ENCODE measurements around the gene CYTH1. TPM values are rescaled to one million over a fixed set of nuclear protein-coding genes. Genes with fewer than 3 reads are reported as not detected.

The CYTH1 gene
- polyA plus RNA-seq, 1 experiment, result 13.7 TPM

- no peak for DNase-seq (ENCODE audit: low read depth, low spot score)
- Histone ChIP-seq H3K27ac (ENCODE audit: low read depth, low read length) (no peak overlapping the region), H3K4me3 (ENCODE audit: low read depth, low read length) (no peak overlapping the region), H3K27me3 (ENCODE audit: control insufficient read depth, insufficient read depth, low read length) (no peaks in the 10 kb centered on the region), H3K9me3 (ENCODE audit: control insufficient read depth, insufficient read depth, low read length) (no peaks in the 10 kb centered on the region; the same call in 1 of the 2 replicates)
- ChIA-PET POLR2A (no interaction called here), CTCF (no interaction called here)
- TF ChIP-seq, protein P1, sequence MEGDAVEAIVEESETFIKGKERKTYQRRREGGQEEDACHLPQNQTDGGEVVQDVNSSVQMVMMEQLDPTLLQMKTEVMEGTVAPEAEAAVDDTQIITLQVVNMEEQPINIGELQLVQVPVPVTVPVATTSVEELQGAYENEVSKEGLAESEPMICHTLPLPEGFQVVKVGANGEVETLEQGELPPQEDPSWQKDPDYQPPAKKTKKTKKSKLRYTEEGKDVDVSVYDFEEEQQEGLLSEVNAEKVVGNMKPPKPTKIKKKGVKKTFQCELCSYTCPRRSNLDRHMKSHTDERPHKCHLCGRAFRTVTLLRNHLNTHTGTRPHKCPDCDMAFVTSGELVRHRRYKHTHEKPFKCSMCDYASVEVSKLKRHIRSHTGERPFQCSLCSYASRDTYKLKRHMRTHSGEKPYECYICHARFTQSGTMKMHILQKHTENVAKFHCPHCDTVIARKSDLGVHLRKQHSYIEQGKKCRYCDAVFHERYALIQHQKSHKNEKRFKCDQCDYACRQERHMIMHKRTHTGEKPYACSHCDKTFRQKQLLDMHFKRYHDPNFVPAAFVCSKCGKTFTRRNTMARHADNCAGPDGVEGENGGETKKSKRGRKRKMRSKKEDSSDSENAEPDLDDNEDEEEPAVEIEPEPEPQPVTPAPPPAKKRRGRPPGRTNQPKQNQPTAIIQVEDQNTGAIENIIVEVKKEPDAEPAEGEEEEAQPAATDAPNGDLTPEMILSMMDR (IDR thresholded peaks at IDR 0.05; ENCODE audit: low read depth, low read length), result no peak
These were observed 116.6 kb downstream of the CYTH1 start for GRCh38 chr17:78665387-78665951.

GRCh38 chr17:78664476-78665386 lies 117.3 kb downstream of the CYTH1 start:
- Histone ChIP-seq H3K27me3 (ENCODE audit: control insufficient read depth, insufficient read depth, low read length) (no peaks in the 10 kb centered on the region), H3K27ac (ENCODE audit: low read depth, low read length) (no peak overlapping the region), H3K9me3 (ENCODE audit: control insufficient read depth, insufficient read depth, low read length) (no peaks in the 10 kb centered on the region; the same call in 1 of the 2 replicates), H3K4me3 (ENCODE audit: low read depth, low read length) (no peak overlapping the region)
- ChIA-PET POLR2A (no interaction called here), CTCF (no interaction called here)
- no peak for DNase-seq (ENCODE audit: low read depth, low spot score)
- TF ChIP-seq, protein P1 (IDR thresholded peaks at IDR 0.05; ENCODE audit: low read depth, low read length), result no peak

GRCh38 chr17:78661093-78661770 lies 120.8 kb downstream of the CYTH1 start:
- TF ChIP-seq, protein P1 (IDR thresholded peaks at IDR 0.05; ENCODE audit: low read depth, low read length), result no peak
- no peaks in the 10 kb centered on the region; the same call in 1 of the 2 replicates for H3K9me3 ChIP-seq (ENCODE audit: control insufficient read depth, insufficient read depth, low read length)
- no peak overlapping the region for H3K27ac ChIP-seq (ENCODE audit: low read depth, low read length)
- no peak for DNase-seq (ENCODE audit: low read depth, low spot score)
- ChIA-PET POLR2A (no interaction called here), CTCF (no interaction called here)
- H3K4me3 ChIP-seq (ENCODE audit: low read depth, low read length), result no peak overlapping the region
- no peaks in the 10 kb centered on the region for H3K27me3 ChIP-seq (ENCODE audit: control insufficient read depth, insufficient read depth, low read length)

- ChIA-PET POLR2A (no interaction called here), CTCF (no interaction called here)
- Histone ChIP-seq H3K27ac (ENCODE audit: low read depth, low read length) (no peak overlapping the region), H3K27me3 (ENCODE audit: control insufficient read depth, insufficient read depth, low read length) (peaks cover under 1% of the 10 kb centered on the region), H3K4me3 (ENCODE audit: low read depth, low read length) (no peak overlapping the region), H3K9me3 (ENCODE audit: control insufficient read depth, insufficient read depth, low read length) (no peaks in the 10 kb centered on the region; the same call in 1 of the 2 replicates)
- TF ChIP-seq, protein P1 (IDR thresholded peaks at IDR 0.05; ENCODE audit: low read depth, low read length), result no peak
- no peak for DNase-seq (ENCODE audit: low read depth, low spot score)
These were observed 122.5 kb downstream of the CYTH1 start for GRCh38 chr17:78659546-78659945.
